HL-60 (cell line): Measurements from ENCODE around the gene TJP3.

Experiments used
- DNase-seq, 2 experiments: peaks; one replicate each; pipeline ENCODE4 v3.0.0-alpha.2; 2010 to 2020; ENCODE audit warnings: low read depth in 1 of 2, low spot score in 1 of 2
- H3K27ac ChIP-seq: fragments of 250-450 bp; sonication (Bioruptor Pico); replicated peaks from 2 replicates; pipeline ENCODE4 v1.5.1; 2020; ENCODE audit warnings: mild to moderate bottlenecking, moderate library complexity
- H3K27me3 ChIP-seq: fragments of 250-450 bp; sonication (Bioruptor Pico); 2 replicates; pipeline ENCODE4 v1.5.1; 2021; ENCODE audit warnings: mild to moderate bottlenecking, moderate library complexity; ENCODE audit not compliant: insufficient read depth, poor library complexity, severe bottlenecking
- H3K4me3 ChIP-seq: replicated peaks from 2 replicates; pipeline ENCODE4 v1.5.1; 2011; ENCODE audit warnings: mild to moderate bottlenecking, control low read depth, low read length; ENCODE audit not compliant: insufficient read depth
- GABPA ChIP-seq: IDR thresholded peaks from 2 replicates; pipeline ENCODE4 v1.6.1; 2012; ENCODE audit warnings: low read depth
- POLR2AphosphoS5 ChIP-seq: IDR thresholded peaks from 2 replicates; pipeline ENCODE4 v1.6.1; 2012; ENCODE audit warnings: low read depth
- SPI1 ChIP-seq: IDR thresholded peaks from 2 replicates; pipeline ENCODE4 v1.6.1; 2012; ENCODE audit warnings: low read depth, mild to moderate bottlenecking, borderline replicate concordance
- TF ChIP-seq, protein P1 (sequence below): IDR thresholded peaks from one replicate; pipeline ENCODE4 v1.5.1; 2011; ENCODE audit warnings: low read length, control low read depth, inconsistent platforms; ENCODE audit not compliant: insufficient read depth
- TF ChIP-seq, protein P2 (sequence below): IDR thresholded peaks from 2 replicates; pipeline ENCODE4 v1.6.1; 2012; ENCODE audit warnings: low read depth; ENCODE audit not compliant: insufficient replicate concordance

The TJP3 gene

DNA sequence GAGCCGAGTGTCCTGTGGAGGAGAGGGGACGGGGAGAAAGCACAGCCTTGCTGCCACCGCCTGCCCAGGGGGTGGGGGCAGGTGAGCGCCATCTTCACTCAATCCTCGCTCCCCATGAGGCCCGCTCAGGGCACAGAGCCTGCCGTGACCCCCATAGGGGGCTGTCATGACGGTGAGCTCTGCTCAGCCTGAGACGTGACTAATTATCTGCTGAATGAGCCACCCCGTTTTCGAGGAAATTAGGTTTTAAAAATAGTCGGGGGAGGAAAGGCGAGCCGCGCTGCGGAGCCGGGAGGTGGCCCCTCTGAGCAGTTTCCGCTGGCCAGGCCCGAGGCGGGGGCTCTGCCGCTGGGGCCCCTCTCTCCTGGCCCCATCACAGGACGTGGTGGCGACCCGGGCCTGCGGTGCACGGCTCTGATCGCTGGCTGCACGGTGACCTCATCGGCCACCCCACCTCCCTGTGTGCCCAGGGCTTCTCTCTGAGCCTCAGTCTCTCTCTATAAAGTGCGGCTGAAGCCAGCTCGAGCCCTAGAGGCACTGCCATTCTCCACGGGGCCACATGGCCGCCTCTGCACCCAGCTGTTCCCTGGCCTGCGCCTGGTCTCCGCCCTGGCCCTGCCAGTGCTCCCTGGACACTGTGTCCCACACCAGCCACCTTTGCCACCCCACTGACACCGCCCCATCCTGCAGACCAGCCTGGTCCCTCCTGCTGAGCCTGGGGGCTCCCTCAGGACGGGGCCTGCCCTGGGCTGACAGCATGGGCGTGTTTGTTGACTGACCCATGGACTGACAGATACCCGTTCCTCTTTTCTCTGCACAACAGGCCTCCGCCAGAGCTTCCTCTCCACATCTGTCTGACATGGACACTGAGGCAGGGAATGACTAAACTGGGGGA is 36.3 kb upstream of the TJP3 start:
- H3K27ac ChIP-seq = no peak overlapping the region

DNA sequence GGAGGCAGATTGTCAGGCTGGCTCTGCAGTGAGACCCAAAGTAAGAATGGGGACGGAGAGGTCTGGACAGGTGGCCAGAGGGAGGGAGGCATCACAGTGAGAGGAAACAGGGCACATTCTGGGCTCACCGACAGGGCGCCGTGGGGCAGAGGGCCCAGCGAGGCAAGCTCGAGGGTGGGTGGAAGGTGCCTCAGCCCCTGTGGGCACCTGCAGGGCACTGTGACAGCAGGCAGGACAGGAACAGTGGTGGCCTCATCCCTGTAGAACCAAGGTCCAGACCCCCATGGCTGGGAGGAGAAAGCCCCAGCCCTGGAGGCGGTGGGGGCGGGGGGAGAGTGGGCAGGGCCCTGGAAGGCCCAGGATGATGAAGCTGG is 35.6 kb upstream of the TJP3 start:
- H3K4me3 ChIP-seq = no peak overlapping the region
- no peak for DNase-seq
- no peak overlapping the region for H3K27ac ChIP-seq
- no peaks in the 10 kb centered on the region for H3K27me3 ChIP-seq
- TF ChIP-seq SPI1 = no peak
- no peak for TF ChIP-seq GABPA
- TF ChIP-seq POLR2AphosphoS5 = no peak
- TF ChIP-seq, protein P1, sequence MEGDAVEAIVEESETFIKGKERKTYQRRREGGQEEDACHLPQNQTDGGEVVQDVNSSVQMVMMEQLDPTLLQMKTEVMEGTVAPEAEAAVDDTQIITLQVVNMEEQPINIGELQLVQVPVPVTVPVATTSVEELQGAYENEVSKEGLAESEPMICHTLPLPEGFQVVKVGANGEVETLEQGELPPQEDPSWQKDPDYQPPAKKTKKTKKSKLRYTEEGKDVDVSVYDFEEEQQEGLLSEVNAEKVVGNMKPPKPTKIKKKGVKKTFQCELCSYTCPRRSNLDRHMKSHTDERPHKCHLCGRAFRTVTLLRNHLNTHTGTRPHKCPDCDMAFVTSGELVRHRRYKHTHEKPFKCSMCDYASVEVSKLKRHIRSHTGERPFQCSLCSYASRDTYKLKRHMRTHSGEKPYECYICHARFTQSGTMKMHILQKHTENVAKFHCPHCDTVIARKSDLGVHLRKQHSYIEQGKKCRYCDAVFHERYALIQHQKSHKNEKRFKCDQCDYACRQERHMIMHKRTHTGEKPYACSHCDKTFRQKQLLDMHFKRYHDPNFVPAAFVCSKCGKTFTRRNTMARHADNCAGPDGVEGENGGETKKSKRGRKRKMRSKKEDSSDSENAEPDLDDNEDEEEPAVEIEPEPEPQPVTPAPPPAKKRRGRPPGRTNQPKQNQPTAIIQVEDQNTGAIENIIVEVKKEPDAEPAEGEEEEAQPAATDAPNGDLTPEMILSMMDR = no peak
- TF ChIP-seq, protein P2, sequence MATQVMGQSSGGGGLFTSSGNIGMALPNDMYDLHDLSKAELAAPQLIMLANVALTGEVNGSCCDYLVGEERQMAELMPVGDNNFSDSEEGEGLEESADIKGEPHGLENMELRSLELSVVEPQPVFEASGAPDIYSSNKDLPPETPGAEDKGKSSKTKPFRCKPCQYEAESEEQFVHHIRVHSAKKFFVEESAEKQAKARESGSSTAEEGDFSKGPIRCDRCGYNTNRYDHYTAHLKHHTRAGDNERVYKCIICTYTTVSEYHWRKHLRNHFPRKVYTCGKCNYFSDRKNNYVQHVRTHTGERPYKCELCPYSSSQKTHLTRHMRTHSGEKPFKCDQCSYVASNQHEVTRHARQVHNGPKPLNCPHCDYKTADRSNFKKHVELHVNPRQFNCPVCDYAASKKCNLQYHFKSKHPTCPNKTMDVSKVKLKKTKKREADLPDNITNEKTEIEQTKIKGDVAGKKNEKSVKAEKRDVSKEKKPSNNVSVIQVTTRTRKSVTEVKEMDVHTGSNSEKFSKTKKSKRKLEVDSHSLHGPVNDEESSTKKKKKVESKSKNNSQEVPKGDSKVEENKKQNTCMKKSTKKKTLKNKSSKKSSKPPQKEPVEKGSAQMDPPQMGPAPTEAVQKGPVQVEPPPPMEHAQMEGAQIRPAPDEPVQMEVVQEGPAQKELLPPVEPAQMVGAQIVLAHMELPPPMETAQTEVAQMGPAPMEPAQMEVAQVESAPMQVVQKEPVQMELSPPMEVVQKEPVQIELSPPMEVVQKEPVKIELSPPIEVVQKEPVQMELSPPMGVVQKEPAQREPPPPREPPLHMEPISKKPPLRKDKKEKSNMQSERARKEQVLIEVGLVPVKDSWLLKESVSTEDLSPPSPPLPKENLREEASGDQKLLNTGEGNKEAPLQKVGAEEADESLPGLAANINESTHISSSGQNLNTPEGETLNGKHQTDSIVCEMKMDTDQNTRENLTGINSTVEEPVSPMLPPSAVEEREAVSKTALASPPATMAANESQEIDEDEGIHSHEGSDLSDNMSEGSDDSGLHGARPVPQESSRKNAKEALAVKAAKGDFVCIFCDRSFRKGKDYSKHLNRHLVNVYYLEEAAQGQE = no peak

More for the DNA sequence above, 36.3 kb upstream of the TJP3 start:
- Histone ChIP-seq H3K27me3 (no peaks in the 10 kb centered on the region), H3K4me3 (no peak overlapping the region)
- DNase-seq = no peak
- TF ChIP-seq POLR2AphosphoS5 (no peak), GABPA (no peak), SPI1 (peak; percentile 38; the same call in 1 of the 2 replicates)
- TF ChIP-seq, protein P1 = no peak
- TF ChIP-seq, protein P2 = no peak

DNA sequence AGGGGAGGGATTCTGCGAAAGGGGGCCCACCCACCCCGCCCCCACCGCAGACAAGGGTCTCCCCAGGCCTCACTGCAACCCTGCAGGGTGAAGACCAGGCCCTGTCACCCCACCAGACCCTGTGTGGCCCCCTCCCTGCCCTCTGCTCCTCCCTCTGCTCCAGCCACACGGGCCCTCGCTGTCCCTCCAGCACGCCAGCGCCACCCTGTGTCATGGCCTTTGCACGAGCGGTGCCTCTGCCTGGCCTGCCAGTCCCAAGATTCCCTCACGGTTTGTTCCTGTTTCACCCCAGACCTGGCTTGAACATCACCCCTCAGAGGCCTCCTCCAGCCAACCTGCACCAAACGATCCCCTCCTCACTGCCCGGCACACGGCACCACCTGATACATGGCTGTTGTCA is 35.2 kb upstream of the TJP3 start:
- DNase-seq = no peak
- H3K27ac ChIP-seq = no peak overlapping the region
- no peaks in the 10 kb centered on the region for H3K27me3 ChIP-seq
- TF ChIP-seq POLR2AphosphoS5 = no peak
- TF ChIP-seq, protein P1 = no peak
- no peak for TF ChIP-seq GABPA
- TF ChIP-seq SPI1 = no peak
- H3K4me3 ChIP-seq = no peak overlapping the region
